K562 (cell line): ENCODE data around the gene ANGEL2. TPM values are rescaled to one million over a fixed set of nuclear protein-coding genes. Genes with fewer than 3 reads are reported as not detected.

Source experiments
- GATAD2B ChIP-seq: fragments of 450-650 bp; IDR thresholded peaks from 2 replicates; pipeline ENCODE4 v1.6.1; 2017; ENCODE audit warnings: mild to moderate bottlenecking, borderline replicate concordance
- HDAC3 ChIP-seq: fragments of 450-650 bp; IDR thresholded peaks from 2 replicates; pipeline ENCODE4 v1.6.1; 2018; ENCODE audit warnings: borderline replicate concordance, mild to moderate bottlenecking, moderate library complexity; ENCODE audit not compliant: partially characterized antibody
- HNRNPL ChIP-seq: fragments of 200-400 bp; formaldehyde crosslinking; IDR thresholded peaks from 2 replicates; pipeline ENCODE4 v1.6.1; 2017; ENCODE audit warnings: low read depth, mild to moderate bottlenecking, low read length
- KLF1 ChIP-seq: fragments of 450-650 bp; IDR thresholded peaks from 2 replicates; pipeline ENCODE4 v1.6.1; 2016; ENCODE audit warnings: missing genetic modification characterization, missing compliant biosample characterization
- KLF6 ChIP-seq: fragments of 250-450 bp; sonication (Bioruptor Pico); IDR thresholded peaks from 2 replicates; pipeline ENCODE4 v1.4.0; 2020; ENCODE audit warnings: mild to moderate bottlenecking, moderate library complexity, borderline replicate concordance
- MCM3 ChIP-seq: fragments of 450-650 bp; IDR thresholded peaks from 2 replicates; pipeline ENCODE4 v1.6.1; 2016
- MYC ChIP-seq, 2 experiments: fragments of 250-450 bp in 1 of 2; sonication (Bioruptor Pico) in 1 of 2; IDR thresholded peaks; 2 replicates each; pipeline versions ENCODE4 v1.5.1 to v1.6.1; 2012 to 2021; ENCODE audit warnings: low read depth in 2 of 2, borderline replicate concordance in 1 of 2, improper control_type of control experiment in 1 of 2, low read length in 1 of 2, mild to moderate bottlenecking in 1 of 2, moderate library complexity in 1 of 2
- OTX1 ChIP-seq: fragments of 450-650 bp; formaldehyde crosslinking; IDR thresholded peaks from 2 replicates; pipeline ENCODE4 v1.4.0; 2022; ENCODE audit warnings: mild to moderate bottlenecking
- PHB ChIP-seq: fragments of 250-450 bp; sonication (Bioruptor Pico); IDR thresholded peaks from 2 replicates; pipeline ENCODE4 v1.5.0; 2021
- SMAD1 ChIP-seq: fragments of 150-350 bp; IDR thresholded peaks from 2 replicates; pipeline ENCODE4 v1.6.1; 2014; ENCODE audit warnings: low read length, low read depth; ENCODE audit not compliant: partially characterized antibody
- STAT5A ChIP-seq: IDR thresholded peaks from 2 replicates; pipeline ENCODE4 v1.6.1; 2012; ENCODE audit warnings: low read length, inconsistent platforms, borderline replicate concordance
- TBP ChIP-seq: optimal IDR thresholded peaks from 2 replicates; pipeline ENCODE3; 2011; ENCODE audit warnings: low read depth, low read length, improper control_type of control experiment
- ZBTB33 ChIP-seq: sonication (generic); formaldehyde crosslinking; IDR thresholded peaks from 2 replicates; pipeline ENCODE4 v1.8.1; 2023; ENCODE audit warnings: mild to moderate bottlenecking, missing genetic modification reagents
- ZNF12 ChIP-seq: sonication (generic); formaldehyde crosslinking; IDR thresholded peaks from 2 replicates; pipeline ENCODE4 v1.4.0; 2020; ENCODE audit warnings: mild to moderate bottlenecking, missing genetic modification reagents
- ZNF143 ChIP-seq: sonication (generic); formaldehyde crosslinking; IDR thresholded peaks from 2 replicates; pipeline ENCODE4 v1.9.0; 2022; ENCODE audit warnings: mild to moderate bottlenecking, missing genetic modification reagents
- ZNF184 ChIP-seq: sonication (generic); formaldehyde crosslinking; IDR thresholded peaks from 2 replicates; pipeline ENCODE4 v1.5.0; 2020; ENCODE audit warnings: missing genetic modification reagents
- ZNF224 ChIP-seq: sonication (generic); formaldehyde crosslinking; IDR thresholded peaks from 2 replicates; pipeline ENCODE4 v1.8.0; 2022; ENCODE audit warnings: mild to moderate bottlenecking, missing genetic modification reagents
- polyA plus RNA-seq, 8 experiments: library from polyadenylated mRNA; depleted of rRNA in 4 of 8; stranded (reverse) in 5 of 8; unstranded in 3 of 8; fragments of >200 nt; fragmentation: Nextera tagmentation in 2 of 8; fragmentation: Illumina TruSeq in 1 of 8; extraction: Ambion mirVana in 2 of 8; extraction: Trizol in 1 of 8; gene quantifications; 2 replicates each; pipeline versions ENCODE4 v1.2.1 to v1.2.3, GENCODE V29; 2011 to 2014; ENCODE audit warnings: inconsistent platforms in 1 of 8, missing spikeins in 1 of 8
- total RNA-seq, 7 experiments: library from RNA; depleted of rRNA in 6 of 7; stranded (reverse); fragments of >200 nt in 6 of 7; fragmentation: Illumina TruSeq in 2 of 7; extraction: Trizol in 2 of 7; gene quantifications; 2 replicates each; pipeline versions ENCODE4 v1.2.1 to v1.2.3, GENCODE V29; 2011 to 2021; ENCODE audit warnings: low replicate concordance in 1 of 7
- TF ChIP-seq, protein P1 (sequence below): fragments of 450-650 bp; conservative IDR thresholded peaks from 2 replicates; pipeline ENCODE4 v1.6.1; 2016; ENCODE audit warnings: missing genetic modification characterization, low read depth, mild to moderate bottlenecking, missing compliant biosample characterization, moderate library complexity
- TF ChIP-seq, protein P2 (sequence below): fragments of 150-350 bp; conservative IDR thresholded peaks from 2 replicates; pipeline ENCODE4 v1.6.1; 2014; ENCODE audit warnings: low read length
- TF ChIP-seq, protein P3 (sequence below): fragments of 250-450 bp; sonication (Bioruptor Pico); IDR thresholded peaks from 2 replicates; pipeline ENCODE4 v1.8.0; 2021; ENCODE audit warnings: borderline replicate concordance, mild to moderate bottlenecking, moderate library complexity; ENCODE audit not compliant: poor library complexity, severe bottlenecking

The ANGEL2 gene
- total and polyA plus RNA-seq, 9 of the 15 experiments (the other 6 are each of a cell fraction or from before 2014, with no cell fraction given), result 6.8 to 34.6 (median 26.2) TPM

- no peak for TF ChIP-seq ZBTB33 (CRISPR knock-in tag)
- no peak for TF ChIP-seq SMAD1
- TF ChIP-seq ZNF143 (CRISPR knock-in tag), result no peak
- TF ChIP-seq, protein P1, sequence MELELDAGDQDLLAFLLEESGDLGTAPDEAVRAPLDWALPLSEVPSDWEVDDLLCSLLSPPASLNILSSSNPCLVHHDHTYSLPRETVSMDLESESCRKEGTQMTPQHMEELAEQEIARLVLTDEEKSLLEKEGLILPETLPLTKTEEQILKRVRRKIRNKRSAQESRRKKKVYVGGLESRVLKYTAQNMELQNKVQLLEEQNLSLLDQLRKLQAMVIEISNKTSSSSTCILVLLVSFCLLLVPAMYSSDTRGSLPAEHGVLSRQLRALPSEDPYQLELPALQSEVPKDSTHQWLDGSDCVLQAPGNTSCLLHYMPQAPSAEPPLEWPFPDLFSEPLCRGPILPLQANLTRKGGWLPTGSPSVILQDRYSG (tag), result 0 out of 2 replicates have a peak, but pooled peaks have one; percentile 62
- no peak for TF ChIP-seq MYC (IDR thresholded peaks at IDR 0.05; ENCODE audit: low read depth, low read length)
- TF ChIP-seq MYC (CRISPR knock-in tag; IDR thresholded peaks at IDR 0.05; ENCODE audit: borderline replicate concordance, low read depth), result no peak
- TF ChIP-seq PHB (CRISPR knock-in tag), result no peak
- TF ChIP-seq, protein P2, sequence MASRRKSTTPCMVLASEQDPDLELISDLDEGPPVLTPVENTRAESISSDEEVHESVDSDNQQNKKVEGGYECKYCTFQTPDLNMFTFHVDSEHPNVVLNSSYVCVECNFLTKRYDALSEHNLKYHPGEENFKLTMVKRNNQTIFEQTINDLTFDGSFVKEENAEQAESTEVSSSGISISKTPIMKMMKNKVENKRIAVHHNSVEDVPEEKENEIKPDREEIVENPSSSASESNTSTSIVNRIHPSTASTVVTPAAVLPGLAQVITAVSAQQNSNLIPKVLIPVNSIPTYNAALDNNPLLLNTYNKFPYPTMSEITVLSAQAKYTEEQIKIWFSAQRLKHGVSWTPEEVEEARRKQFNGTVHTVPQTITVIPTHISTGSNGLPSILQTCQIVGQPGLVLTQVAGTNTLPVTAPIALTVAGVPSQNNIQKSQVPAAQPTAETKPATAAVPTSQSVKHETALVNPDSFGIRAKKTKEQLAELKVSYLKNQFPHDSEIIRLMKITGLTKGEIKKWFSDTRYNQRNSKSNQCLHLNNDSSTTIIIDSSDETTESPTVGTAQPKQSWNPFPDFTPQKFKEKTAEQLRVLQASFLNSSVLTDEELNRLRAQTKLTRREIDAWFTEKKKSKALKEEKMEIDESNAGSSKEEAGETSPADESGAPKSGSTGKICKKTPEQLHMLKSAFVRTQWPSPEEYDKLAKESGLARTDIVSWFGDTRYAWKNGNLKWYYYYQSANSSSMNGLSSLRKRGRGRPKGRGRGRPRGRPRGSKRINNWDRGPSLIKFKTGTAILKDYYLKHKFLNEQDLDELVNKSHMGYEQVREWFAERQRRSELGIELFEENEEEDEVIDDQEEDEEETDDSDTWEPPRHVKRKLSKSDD, result no peak
- no peak for TF ChIP-seq MCM3
- TF ChIP-seq ZNF224 (CRISPR knock-in tag), result no peak
- TF ChIP-seq HDAC3, result peak; percentile 87
- TF ChIP-seq GATAD2B, result peak; percentile 38; the same call in 1 of the 2 replicates
- TF ChIP-seq KLF6 (CRISPR knock-in tag), result no peak
- no peak for TF ChIP-seq TBP
- no peak for TF ChIP-seq ZNF184 (CRISPR knock-in tag)
- TF ChIP-seq ZNF12 (CRISPR knock-in tag), result no peak
- no peak for TF ChIP-seq OTX1 (CRISPR knock-in tag)
- TF ChIP-seq HNRNPL, result no peak
- TF ChIP-seq STAT5A, result no peak
- no peak for TF ChIP-seq KLF1 (tag)
- TF ChIP-seq, protein P3, sequence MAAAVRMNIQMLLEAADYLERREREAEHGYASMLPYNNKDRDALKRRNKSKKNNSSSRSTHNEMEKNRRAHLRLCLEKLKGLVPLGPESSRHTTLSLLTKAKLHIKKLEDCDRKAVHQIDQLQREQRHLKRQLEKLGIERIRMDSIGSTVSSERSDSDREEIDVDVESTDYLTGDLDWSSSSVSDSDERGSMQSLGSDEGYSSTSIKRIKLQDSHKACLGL (CRISPR knock-in tag), result no peak
These were observed 36.2 kb upstream of the ANGEL2 start (continued) for GRCh38 chr1:213051881-213052202.
